ENCODE data around the gene OR2J1.
"Not testable (repeated sequence)": the region's sequence is repeated elsewhere in the genome, so short reads cannot be mapped to it uniquely, and the experiment has no call there.

The OR2J1 gene

GRCh38 chr6:29112135-29112534, 12.8 kb downstream of the OR2J1 start:
- TF ChIP-seq CSDC2 (CRISPR knock-in tag; IDR thresholded peaks at IDR 0.05) (no peak), TSHZ2 (CRISPR knock-in tag; IDR thresholded peaks at IDR 0.05) (no peak), TOX (CRISPR knock-in tag; IDR thresholded peaks at IDR 0.05; ENCODE audit: borderline replicate concordance) (no peak), ZNF70 (CRISPR knock-in tag; IDR thresholded peaks at IDR 0.05) (no peak), ESRRG (CRISPR knock-in tag; IDR thresholded peaks at IDR 0.05) (no peak), OSR1 (CRISPR knock-in tag; IDR thresholded peaks at IDR 0.05) (no peak), BACH2 (CRISPR knock-in tag; IDR thresholded peaks at IDR 0.05; ENCODE audit: borderline replicate concordance) (no peak), ISL1 (CRISPR knock-in tag; IDR thresholded peaks at IDR 0.05) (no peak), POU6F1 (CRISPR knock-in tag; IDR thresholded peaks at IDR 0.05; ENCODE audit: borderline replicate concordance, low read depth) (no peak), ZNF8 (CRISPR knock-in tag; IDR thresholded peaks at IDR 0.05) (no peak), CREB5 (CRISPR knock-in tag; IDR thresholded peaks at IDR 0.05; ENCODE audit: low read depth) (no peak), ZFP30 (CRISPR knock-in tag; IDR thresholded peaks at IDR 0.05) (no peak), CSRNP3 (CRISPR knock-in tag; IDR thresholded peaks at IDR 0.05) (no peak), ZNF565 (CRISPR knock-in tag; conservative IDR thresholded peaks at IDR 0.05; ENCODE audit: low read depth) (no peak)
- no peak for ATAC-seq

- not testable (repeated sequence) for ATAC-seq
Measured at GRCh38 chr6:29114964-29115363, 15.7 kb downstream of the OR2J1 start.

- TF ChIP-seq ISL1 (CRISPR knock-in tag; IDR thresholded peaks at IDR 0.05) (no peak), CSDC2 (CRISPR knock-in tag; IDR thresholded peaks at IDR 0.05) (no peak), ESRRG (CRISPR knock-in tag; IDR thresholded peaks at IDR 0.05) (no peak), TSHZ2 (CRISPR knock-in tag; IDR thresholded peaks at IDR 0.05) (no peak), ZC3H10 (CRISPR knock-in tag; IDR thresholded peaks at IDR 0.05) (no peak), GLIS3 (CRISPR knock-in tag; IDR thresholded peaks at IDR 0.05) (no peak), CREB5 (CRISPR knock-in tag; IDR thresholded peaks at IDR 0.05; ENCODE audit: low read depth) (no peak), ARNTL (CRISPR knock-in tag; IDR thresholded peaks at IDR 0.05; ENCODE audit: borderline replicate concordance, low read depth) (no peak), OSR1 (CRISPR knock-in tag; IDR thresholded peaks at IDR 0.05) (no peak), ZFP3 (CRISPR knock-in tag; IDR thresholded peaks at IDR 0.05) (no peak), SNAI2 (CRISPR knock-in tag; IDR thresholded peaks at IDR 0.05) (no peak)
- ATAC-seq: no peak
Measured at GRCh38 chr6:29129326-29130012, 30.2 kb downstream of the OR2J1 start.

Measured in SK-N-SH treated with all-trans-retinoic acid at 6 μM for 48 hours (cell line).